CD4-positive, alpha-beta T cell treated with Interleukin-1 beta for 1 hour (primary cell): Measurements from ENCODE around the gene RPUSD4.
A peak's percentile ranks its signal among the peaks of the same experiment; 100 is the strongest.
"Not testable (repeated sequence)": the region's sequence is repeated elsewhere in the genome, so short reads cannot be mapped to it uniquely, and the experiment has no call there.

Experiments used
- DNase-seq, 2 donors: peaks; one replicate each; pipeline ENCODE4 v3.0.0-alpha.2; 2020 to 2022

RPUSD4 gene

GRCh38 chr11:126211236-126212088 is at the start of gene RPUSD4, which contains the start of gene FAM118B:
Gene RPUSD4 (minus strand): TSS chr11:126211650. CDS start chr11:126211638, 12 bp downstream.
Gene FAM118B (plus strand): TSS chr11:126211782. CDS start chr11:126235002, 23,220 bp downstream.
- peak; percentile 97 for DNase-seq

- DNase-seq = no peak
Observed at GRCh38 chr11:126257764-126258163, 46.3 kb upstream of the RPUSD4 start.

- no peak for DNase-seq
Observed at GRCh38 chr11:126257144-126257543, 45.7 kb upstream of the RPUSD4 start.

- DNase-seq = no peak
Observed at GRCh38 chr11:126256216-126256615, 44.8 kb upstream of the RPUSD4 start.

- DNase-seq = not testable (repeated sequence)
Observed at GRCh38 chr11:126255507-126255906, 44.1 kb upstream of the RPUSD4 start.

GRCh38 chr11:126254819-126255218 is 43.4 kb upstream of the RPUSD4 start:
- no peak for DNase-seq

- no peak for DNase-seq
Observed at GRCh38 chr11:126253265-126253664, 41.8 kb upstream of the RPUSD4 start.

GRCh38 chr11:126246636-126247035 is 35.2 kb upstream of the RPUSD4 start:
- DNase-seq = no peak

- no peak for DNase-seq
Observed at GRCh38 chr11:126233391-126233790, 21.9 kb upstream of the RPUSD4 start.

- no peak for DNase-seq
Observed at GRCh38 chr11:126232683-126233082, 21.2 kb upstream of the RPUSD4 start.

GRCh38 chr11:126231725-126232459 is 20.4 kb upstream of the RPUSD4 start:
- DNase-seq = no peak

- no peak for DNase-seq
Observed at GRCh38 chr11:126229858-126230540, 18.5 kb upstream of the RPUSD4 start.

- no peak for DNase-seq
Observed at GRCh38 chr11:126226334-126227084, 15.1 kb upstream of the RPUSD4 start.

GRCh38 chr11:126225295-126225665 is 13.8 kb upstream of the RPUSD4 start:
- DNase-seq = no peak

- DNase-seq = no peak
Observed at GRCh38 chr11:126224647-126225294, 13.3 kb upstream of the RPUSD4 start.

GRCh38 chr11:126219547-126219946 is 8.1 kb upstream of the RPUSD4 start:
- DNase-seq = no peak

- DNase-seq = no peak
Observed at GRCh38 chr11:126217491-126217890, 6.0 kb upstream of the RPUSD4 start.

GRCh38 chr11:126216526-126217305 is 5.3 kb upstream of the RPUSD4 start:
- no peak for DNase-seq

GRCh38 chr11:126214841-126215240 is 3.4 kb upstream of the RPUSD4 start:
- DNase-seq = no peak

- DNase-seq = no peak
Observed at GRCh38 chr11:126214441-126214840, 3.0 kb upstream of the RPUSD4 start.

- no peak for DNase-seq
Observed at GRCh38 chr11:126212089-126212660, 725 bp upstream of the RPUSD4 start.
